HG02678 (cell line): Measurements from ENCODE around the gene LRP6.
A peak's percentile ranks its signal among the peaks of the same experiment; 100 is the strongest.
"Not testable (repeated sequence)": the region's sequence is repeated elsewhere in the genome, so short reads cannot be mapped to it uniquely, and the experiment has no call there.

Experiments
- ATAC-seq: cut with Tn5 transposase; IDR thresholded peaks from one replicate; pipeline ENCODE4 v1.9.1; 2021; ENCODE audit warnings: mild to moderate bottlenecking, moderate library complexity; ENCODE audit not compliant: unreplicated experiment

Gene LRP6

DNA sequence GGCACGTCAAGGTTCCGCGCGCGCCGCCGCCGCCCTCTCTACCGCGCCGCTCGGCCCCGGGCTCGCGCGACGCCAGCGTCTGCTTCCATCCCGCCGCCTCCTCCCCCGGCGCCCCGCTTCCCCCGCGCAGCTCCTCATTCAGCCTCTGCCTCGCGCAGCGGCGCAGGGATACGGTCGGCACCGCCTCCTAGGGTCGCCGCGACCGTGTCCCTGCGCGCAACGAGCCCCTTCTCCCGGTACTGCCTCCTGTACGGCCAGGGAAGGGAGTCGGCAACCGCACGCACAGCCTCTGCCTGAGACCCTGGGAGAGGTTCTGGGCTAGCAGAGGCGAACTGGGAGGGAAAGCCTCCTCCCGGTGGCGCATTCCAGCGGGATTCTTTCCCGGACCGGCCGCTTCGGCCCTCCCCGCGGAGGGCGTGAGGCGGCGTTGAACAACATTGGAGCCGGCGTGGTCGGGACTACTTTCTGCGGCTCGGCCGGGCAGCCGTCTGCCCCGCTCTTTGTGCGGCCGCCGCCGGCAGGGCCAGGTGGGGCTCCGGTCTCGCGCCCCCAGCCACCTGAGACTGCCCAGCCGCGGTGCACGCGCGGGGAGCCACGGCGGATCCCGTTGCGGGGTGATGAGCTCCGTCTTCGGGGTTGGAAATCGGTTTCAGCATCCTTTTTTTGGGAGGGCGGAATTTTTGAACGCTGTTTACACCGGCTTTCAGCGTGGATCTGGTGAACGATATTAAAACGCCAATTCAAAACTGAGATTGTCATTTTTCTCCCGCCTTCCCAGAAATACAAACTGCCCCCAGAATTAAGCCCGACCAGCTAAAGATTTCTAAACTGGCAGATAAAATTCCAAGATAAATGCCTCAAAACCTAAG is at the start of gene LRP6:
LRP6 (minus strand) TSS at position 172 of the 869 bp plus-strand sequence. CDS start 309 bp downstream, outside the sequence.
- peak; percentile 91 for ATAC-seq

GRCh38 chr12:12315838-12316237 is 49.0 kb upstream of the LRP6 start:
- ATAC-seq, result no peak

- ATAC-seq, result not testable (repeated sequence)
These were observed 43.9 kb upstream of the LRP6 start for GRCh38 chr12:12310695-12311094.

DNA sequence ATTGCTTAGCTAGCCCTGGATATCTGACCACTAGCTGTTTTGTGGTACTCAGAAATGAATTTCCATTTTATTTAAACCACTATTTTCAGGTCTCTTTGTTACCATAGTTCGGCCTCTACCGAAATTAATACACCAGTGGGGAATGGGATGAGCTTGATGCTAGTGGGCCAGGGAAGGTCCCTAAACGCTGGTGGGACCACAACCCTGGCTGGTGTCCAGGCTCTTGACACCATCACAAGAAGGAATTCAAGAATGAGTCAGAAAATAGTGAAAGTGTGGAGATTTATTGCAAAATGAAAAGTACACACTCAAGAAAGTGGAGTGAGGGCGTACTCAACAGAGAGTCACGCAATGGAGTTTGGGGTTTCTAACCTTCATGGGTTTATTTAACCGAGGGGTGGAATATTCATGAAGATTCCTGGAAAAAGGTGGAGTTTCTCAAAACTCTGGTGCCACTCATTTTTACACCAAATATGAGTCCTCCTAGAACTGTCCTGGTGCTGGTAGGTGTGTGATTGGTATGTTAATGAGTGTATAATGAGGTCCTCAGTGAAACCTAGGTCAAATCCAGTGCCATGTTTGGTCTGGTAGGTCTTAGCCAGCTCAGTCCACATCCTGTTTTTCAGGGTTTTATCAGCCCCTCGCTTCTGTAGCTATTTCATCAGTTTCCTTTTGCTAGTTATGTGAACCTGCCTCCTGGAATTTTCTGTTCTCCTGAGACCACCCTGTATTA is 38.9 kb upstream of the LRP6 start:
- ATAC-seq, result no peak

- no peak for ATAC-seq
These were observed 36.1 kb upstream of the LRP6 start for GRCh38 chr12:12302976-12303375.

DNA sequence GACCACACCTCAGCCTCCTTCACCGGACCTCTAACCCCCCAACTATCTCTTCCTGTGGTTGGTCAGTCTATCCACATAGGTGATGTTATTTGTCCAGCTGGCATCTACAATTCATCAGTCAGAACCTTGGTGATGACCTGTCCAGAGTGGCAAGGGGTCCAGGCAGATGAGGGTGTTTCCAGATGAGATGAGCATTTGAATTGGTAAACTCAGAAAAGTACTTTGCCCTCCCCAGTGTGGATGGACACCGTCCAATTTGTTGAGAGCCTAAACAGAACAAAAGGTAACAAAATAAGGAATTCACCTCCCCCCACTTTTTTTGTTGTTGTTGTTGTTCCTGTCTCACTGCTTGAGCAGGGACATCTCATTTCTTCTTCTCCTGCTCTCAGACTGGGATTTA is 34.3 kb upstream of the LRP6 start:
- ATAC-seq, result no peak

GRCh38 chr12:12297201-12297830 is 30.5 kb upstream of the LRP6 start:
- no peak for ATAC-seq

GRCh38 chr12:12294215-12295005 is 27.6 kb upstream of the LRP6 start:
- no peak for ATAC-seq

GRCh38 chr12:12290206-12290605 is 23.4 kb upstream of the LRP6 start:
- no peak for ATAC-seq

GRCh38 chr12:12286441-12286840 is 19.6 kb upstream of the LRP6 start:
- ATAC-seq, result no peak

DNA sequence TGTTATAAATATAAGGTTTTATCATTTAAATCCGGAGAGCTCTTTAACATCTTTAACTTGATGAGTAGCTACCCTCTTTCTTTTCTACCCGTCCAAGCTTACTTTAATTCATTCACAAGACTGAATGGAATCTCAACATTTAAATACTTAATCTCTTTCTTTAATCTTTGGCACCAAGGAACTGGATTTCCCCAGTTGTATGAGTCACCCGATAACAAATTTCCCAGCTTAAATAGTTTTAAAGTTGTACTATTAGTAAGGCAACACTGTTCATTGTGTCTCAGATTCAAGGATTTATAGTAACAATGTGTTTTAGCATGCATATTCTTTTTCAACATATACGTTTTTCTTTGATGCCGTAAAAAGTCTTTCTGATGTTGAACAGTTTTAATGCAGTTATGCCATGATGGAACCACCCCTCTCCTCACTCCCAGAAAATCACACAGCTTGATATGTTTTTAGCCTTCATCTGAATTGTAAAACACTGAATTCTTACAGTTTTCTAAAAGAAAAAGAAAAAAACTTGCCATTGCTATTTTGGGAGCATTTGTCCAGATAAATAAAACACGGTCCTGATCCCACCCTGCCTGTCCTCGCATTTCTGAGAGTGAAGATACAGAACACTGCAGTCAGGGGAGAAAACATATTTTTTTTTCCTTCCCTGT is 16.0 kb upstream of the LRP6 start:
- no peak for ATAC-seq

GRCh38 chr12:12282202-12282601 is 15.4 kb upstream of the LRP6 start:
- no peak for ATAC-seq

- ATAC-seq, result no peak
These were observed 14.3 kb upstream of the LRP6 start for GRCh38 chr12:12281134-12281533.

GRCh38 chr12:12278899-12279298 is 12.1 kb upstream of the LRP6 start:
- no peak for ATAC-seq

- no peak for ATAC-seq
These were observed 9.0 kb upstream of the LRP6 start for GRCh38 chr12:12275874-12276273.

DNA sequence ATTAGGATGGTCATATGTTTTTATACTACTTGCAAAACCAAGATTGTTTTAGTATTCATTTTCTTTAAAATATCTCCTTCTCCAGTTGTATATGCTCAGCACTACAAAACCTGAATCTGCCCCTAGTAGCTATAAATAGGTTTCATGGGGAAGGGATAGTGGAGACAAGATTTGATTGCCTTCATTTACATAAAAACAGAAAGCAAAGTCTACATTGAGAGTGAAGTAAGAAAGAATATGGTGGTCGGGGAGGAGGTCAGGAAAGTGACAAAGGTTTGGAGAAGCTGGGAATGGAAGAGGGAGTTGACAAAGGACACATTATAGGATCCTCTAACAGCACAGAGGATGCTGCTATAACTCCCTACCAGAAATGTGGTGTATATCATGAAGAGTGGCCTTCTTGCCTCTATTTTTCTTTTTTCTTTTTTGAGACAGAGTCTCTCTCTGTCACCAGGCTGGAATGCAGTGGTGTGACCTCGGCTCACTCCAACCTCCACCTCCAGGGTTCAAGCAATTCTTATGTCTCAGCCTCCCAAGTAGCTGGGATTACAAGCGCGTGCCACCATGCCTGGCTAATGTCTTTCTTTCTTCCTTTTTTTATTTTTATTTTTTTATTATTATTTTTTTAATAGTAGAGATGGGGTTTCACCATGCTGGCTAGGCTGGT is 6.6 kb upstream of the LRP6 start:
- no peak for ATAC-seq

GRCh38 chr12:12272869-12273268 is 6.0 kb upstream of the LRP6 start:
- ATAC-seq, result no peak

DNA sequence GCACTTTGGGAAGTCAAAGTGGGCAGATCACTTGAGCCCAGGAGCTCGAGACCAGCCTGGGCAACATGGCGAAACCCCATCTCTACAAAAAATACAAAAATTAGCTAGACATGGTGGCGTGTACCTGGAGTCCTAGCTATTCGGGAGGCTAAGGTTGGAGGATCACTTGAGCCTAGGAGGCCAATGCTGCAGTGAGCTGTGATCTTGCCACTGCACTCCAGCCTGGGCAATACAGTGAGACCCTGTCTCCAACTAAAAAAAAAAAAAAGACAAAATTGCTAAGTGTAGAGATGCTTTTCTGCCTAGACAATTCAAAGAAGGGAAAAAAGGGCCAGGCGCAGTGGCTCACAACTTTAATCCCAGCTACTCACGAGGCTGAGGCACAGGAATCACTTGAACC is 3.4 kb upstream of the LRP6 start:
- ATAC-seq, result no peak

DNA sequence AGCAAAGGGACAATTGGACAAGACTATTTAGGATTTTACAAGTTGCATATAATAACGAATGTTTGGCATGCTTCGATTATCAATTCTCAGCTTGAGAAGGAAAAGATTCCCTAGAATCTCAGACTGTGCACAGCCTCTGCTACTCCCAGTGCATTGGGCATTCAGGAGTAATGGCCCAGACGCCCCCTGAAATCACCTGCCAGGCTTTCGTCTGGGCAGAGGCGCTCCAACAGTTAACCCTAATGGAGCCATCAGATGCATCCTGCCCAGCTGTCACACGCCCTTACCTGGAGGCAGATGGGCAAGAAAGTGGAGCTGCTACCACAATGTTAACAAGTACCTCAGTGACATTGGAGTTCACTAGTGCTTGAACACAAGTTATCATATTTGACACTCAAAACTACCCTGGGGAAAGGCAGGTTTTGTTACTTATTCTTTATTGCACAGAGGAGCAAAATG is 927 bp upstream of the LRP6 start:
- no peak for ATAC-seq

DNA sequence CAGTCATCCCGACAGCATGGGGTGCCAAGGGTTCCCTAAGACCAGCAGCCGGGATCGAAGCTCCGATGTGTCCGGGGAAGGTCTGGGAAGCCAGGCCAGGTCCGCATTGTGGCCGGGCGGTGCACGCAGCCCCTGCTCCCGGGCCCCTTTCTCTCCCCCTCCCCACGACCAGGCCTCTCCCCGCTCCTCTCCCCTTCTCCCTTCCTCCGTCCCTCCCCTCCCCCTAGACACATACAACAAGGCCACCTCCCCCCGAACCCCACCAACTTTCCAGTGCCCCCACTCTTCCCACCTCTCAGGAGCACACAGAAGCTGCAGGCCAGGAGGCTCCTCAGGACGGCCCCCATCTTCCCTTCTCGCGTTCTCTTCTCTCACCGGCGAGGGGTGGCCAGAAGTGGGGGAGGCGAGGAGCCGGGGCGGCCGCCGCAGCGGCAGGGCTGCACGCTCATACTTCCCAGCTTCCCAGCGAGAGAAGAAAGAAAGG is 413 bp downstream of the LRP6 start:
- ATAC-seq, result no peak
